Neural progenitor cell (in vitro differentiated cells): ENCODE results near the gene BRD3. TPM values are rescaled to one million over a fixed set of nuclear protein-coding genes. Genes with fewer than 3 reads are reported as not detected.

Source experiments
- DNase-seq: peaks from one replicate; pipeline ENCODE4 v3.0.0-alpha.2; 2016; ENCODE audit warnings: low spot score
- H2AFZ ChIP-seq: fragments of 200-600 bp; sonication (generic); replicated peaks from 2 replicates; pipeline ENCODE4 v1.6.1; 2016; ENCODE audit warnings: antibody characterized with exemption
- H3F3A ChIP-seq: fragments of 200-600 bp; sonication (generic); 2 replicates; pipeline ENCODE4 v1.6.1; 2016; ENCODE audit warnings: antibody characterized with exemption, low read depth
- H3K27ac ChIP-seq: fragments of 200-600 bp; sonication (generic); 2 replicates; pipeline ENCODE4 v1.5.1; 2016; ENCODE audit warnings: mild to moderate bottlenecking
- H3K27me3 ChIP-seq: fragments of 200-600 bp; sonication (generic); 2 replicates; pipeline ENCODE4 v1.6.1; 2016; ENCODE audit warnings: mild to moderate bottlenecking, moderate library complexity
- H3K36me3 ChIP-seq: fragments of 200-600 bp; sonication (generic); 2 replicates; pipeline ENCODE4 v1.5.1; 2016
- H3K4me1 ChIP-seq: fragments of 200-600 bp; sonication (generic); 2 replicates; pipeline ENCODE4 v1.6.1; 2016; ENCODE audit warnings: mixed run types
- H3K4me2 ChIP-seq: fragments of 200-600 bp; sonication (generic); 2 replicates; pipeline ENCODE4 v1.6.1; 2016
- H3K4me3 ChIP-seq: fragments of 200-600 bp; sonication (generic); 2 replicates; pipeline ENCODE4 v1.5.1; 2016
- H3K79me2 ChIP-seq: fragments of 200-600 bp; sonication (generic); 2 replicates; pipeline ENCODE4 v1.6.1; 2016; ENCODE audit warnings: low read depth
- H3K9ac ChIP-seq: fragments of 200-600 bp; sonication (generic); 2 replicates; pipeline ENCODE4 v1.6.1; 2016
- H3K9me3 ChIP-seq: fragments of 200-600 bp; sonication (generic); 2 replicates; pipeline ENCODE4 v1.5.1; 2016; ENCODE audit warnings: low read depth
- H4K20me1 ChIP-seq: fragments of 200-600 bp; sonication (generic); 2 replicates; pipeline ENCODE4 v1.6.1; 2016; ENCODE audit warnings: low read depth
- H3K27ac Mint-ChIP-seq: 3 replicates; pipeline ENCODE4 v1.8.0; 2021; ENCODE audit warnings: mixed read lengths
- H3K27me3 Mint-ChIP-seq: 2 replicates; pipeline ENCODE4 v1.8.0; 2022; ENCODE audit warnings: low read depth, mild to moderate bottlenecking, inconsistent platforms, moderate library complexity, mixed read lengths; ENCODE audit not compliant: insufficient read depth
- H3K36me3 Mint-ChIP-seq: 3 replicates; pipeline ENCODE4 v1.8.0; 2021; ENCODE audit warnings: mixed read lengths
- H3K4me1 Mint-ChIP-seq: 3 replicates; pipeline ENCODE4 v1.8.0; 2021; ENCODE audit warnings: mixed read lengths
- H3K4me3 Mint-ChIP-seq: 3 replicates; pipeline ENCODE4 v1.8.0; 2021; ENCODE audit warnings: mild to moderate bottlenecking, moderate library complexity, mixed read lengths
- H3K9me3 Mint-ChIP-seq: 3 replicates; pipeline ENCODE4 v1.8.0; 2020; ENCODE audit warnings: mixed read lengths
- CTCF ChIP-seq: fragments of 200-600 bp; sonication (generic); IDR thresholded peaks from 2 replicates; pipeline ENCODE4 v1.5.1; 2017; ENCODE audit warnings: antibody characterized with exemption, mild to moderate bottlenecking
- EZH2 ChIP-seq: fragments of 200-600 bp; sonication (generic); IDR thresholded peaks from 2 replicates; pipeline ENCODE4 v1.6.1; 2017; ENCODE audit warnings: antibody characterized with exemption, mild to moderate bottlenecking, moderate library complexity
- EZH2phosphoT487 ChIP-seq: fragments of 200-600 bp; sonication (generic); IDR thresholded peaks from 2 replicates; pipeline ENCODE4 v1.6.1; 2017; ENCODE audit warnings: antibody characterized with exemption
- total RNA-seq: library from RNA; depleted of rRNA; stranded (reverse); fragments of >200 nt; gene quantifications from 2 replicates; pipeline ENCODE4 v1.2.3, GENCODE V29; 2015; ENCODE audit warnings: low replicate concordance

BRD3 gene
- total RNA-seq, 1 donor from 2014 or later: 14.8 TPM

- no peak overlapping the region for H3K4me3 ChIP-seq
- Mint-ChIP-seq H3K36me3 (peaks cover 8% of the 10 kb centered on the region), H3K4me1 (no peaks in the 10 kb centered on the region), H3K27ac (no peak overlapping the region), H3K4me3 (no peak overlapping the region), H3K9me3 (no peaks in the 10 kb centered on the region), H3K27me3 (peaks cover 2% of the 10 kb centered on the region)
- no peak overlapping the region for H2AFZ ChIP-seq
- peaks cover 88% of the 10 kb centered on the region for H4K20me1 ChIP-seq
- peaks cover 23% of the 10 kb centered on the region for H3K79me2 ChIP-seq
- no peaks in the 10 kb centered on the region for H3K36me3 ChIP-seq
- no peaks in the 10 kb centered on the region for H3K27me3 ChIP-seq
- H3K4me2 ChIP-seq: no peak overlapping the region
- no peaks in the 10 kb centered on the region for H3K4me1 ChIP-seq
- DNase-seq: no peak
- H3F3A ChIP-seq: no peaks in the 10 kb centered on the region
- H3K27ac ChIP-seq: no peak overlapping the region
- H3K9me3 ChIP-seq: no peaks in the 10 kb centered on the region
- TF ChIP-seq CTCF (no peak), EZH2phosphoT487 (no peak), EZH2 (no peak)
- no peak overlapping the region for H3K9ac ChIP-seq
Observed at GRCh38 chr9:134049772-134050588, 17.8 kb downstream of the BRD3 start.

- Mint-ChIP-seq H3K27ac (no peak overlapping the region), H3K4me3 (no peak overlapping the region), H3K4me1 (no peaks in the 10 kb centered on the region), H3K27me3 (peaks cover 2% of the 10 kb centered on the region), H3K36me3 (peaks cover 12% of the 10 kb centered on the region), H3K9me3 (no peaks in the 10 kb centered on the region)
- TF ChIP-seq CTCF: no peak
- no peak for TF ChIP-seq EZH2
- no peak for TF ChIP-seq EZH2phosphoT487
- no peak overlapping the region for H3K4me2 ChIP-seq
- H3K4me3 ChIP-seq: no peak overlapping the region
- no peaks in the 10 kb centered on the region for H3K4me1 ChIP-seq
- no peak overlapping the region for H3K9ac ChIP-seq
- H3K9me3 ChIP-seq: no peaks in the 10 kb centered on the region
- no peak overlapping the region for H2AFZ ChIP-seq
- no peak overlapping the region for H3K27ac ChIP-seq
- H3K79me2 ChIP-seq: peaks cover 16% of the 10 kb centered on the region
- no peaks in the 10 kb centered on the region for H3F3A ChIP-seq
- no peaks in the 10 kb centered on the region for H3K27me3 ChIP-seq
- H4K20me1 ChIP-seq: peaks cover 83% of the 10 kb centered on the region
- no peaks in the 10 kb centered on the region for H3K36me3 ChIP-seq
- no peak for DNase-seq
Observed at GRCh38 chr9:134049236-134049635, 18.6 kb downstream of the BRD3 start.

GRCh38 chr9:134048582-134048968 is 19.3 kb downstream of the BRD3 start:
- no peaks in the 10 kb centered on the region for H3F3A ChIP-seq
- no peaks in the 10 kb centered on the region for H3K36me3 ChIP-seq
- H3K27ac Mint-ChIP-seq: no peak overlapping the region

More at GRCh38 chr9:134048582-134048968, 19.3 kb downstream of the BRD3 start:
- Histone ChIP-seq H3K9me3 (no peaks in the 10 kb centered on the region), H3K27me3 (no peaks in the 10 kb centered on the region), H4K20me1 (peaks cover 81% of the 10 kb centered on the region), H3K4me1 (no peaks in the 10 kb centered on the region), H3K9ac (no peak overlapping the region), H3K4me3 (no peak overlapping the region), H3K4me2 (no peak overlapping the region), H3K27ac (no peak overlapping the region), H2AFZ (no peak overlapping the region), H3K79me2 (peaks cover 9% of the 10 kb centered on the region)
- H3K4me1 Mint-ChIP-seq: no peaks in the 10 kb centered on the region
- H3K36me3 Mint-ChIP-seq: peaks cover 16% of the 10 kb centered on the region
- TF ChIP-seq EZH2phosphoT487: no peak
- TF ChIP-seq EZH2: no peak
- no peak for TF ChIP-seq CTCF
- peaks cover 2% of the 10 kb centered on the region for H3K27me3 Mint-ChIP-seq
- H3K4me3 Mint-ChIP-seq: no peak overlapping the region
- no peak for DNase-seq
- no peaks in the 10 kb centered on the region for H3K9me3 Mint-ChIP-seq
